PC-3 (cell line): ENCODE data around the gene LTB4R. TPM values are rescaled to one million over a fixed set of nuclear protein-coding genes. Genes with fewer than 3 reads are reported as not detected.

Source experiments
- ATAC-seq: fragments of 200-7000 bp; cut with Tn5 transposase; 2 replicates; pipeline ENCODE4 v1.9.1; 2020; ENCODE audit warnings: mild to moderate bottlenecking, moderate library complexity
- BruUV-seq: library from RNA; stranded (reverse); fragments of 400-500 nt; replicated peaks from 2 replicates; lab custom pipeline; 2021; lab: Mats Ljungman, UMichigan
- CTCF ChIA-PET: fragments of 300-600 bp; sonication (Branson Sonifier 250); formaldehyde crosslinking; loops from one replicate; lab custom pipeline; 2022; ENCODE audit warnings: antibody characterized with exemption; lab: Charles Lee
- POLR2A ChIA-PET: fragments of 300-600 bp; sonication (Branson Sonifier 250); formaldehyde crosslinking; loops from one replicate; lab custom pipeline; 2022; ENCODE audit warnings: antibody characterized with exemption; ENCODE audit not compliant: unreplicated experiment; lab: Charles Lee
- DNase-seq: peaks from one replicate; pipeline ENCODE4 v3.0.0-alpha.2; 2015
- H2AFZ ChIP-seq: fragments of 300-600 bp; sonication (generic); 2 replicates; pipeline ENCODE4 v1.6.0; 2016; ENCODE audit warnings: antibody characterized with exemption, low read length
- H3F3A ChIP-seq: fragments of 300-600 bp; sonication (generic); one replicate; pipeline ENCODE4 v1.6.0; 2017; ENCODE audit warnings: antibody characterized with exemption, low read length, control low read depth, mild to moderate bottlenecking; ENCODE audit not compliant: unreplicated experiment
- H3K27ac ChIP-seq: fragments of 300-600 bp; sonication (generic); 2 replicates; pipeline ENCODE4 v1.5.1; 2016; ENCODE audit warnings: mild to moderate bottlenecking, low read length
- H3K27me3 ChIP-seq: fragments of 300-600 bp; sonication (generic); 2 replicates; pipeline ENCODE4 v1.6.1; 2016; ENCODE audit warnings: low read length, mixed read lengths
- H3K36me3 ChIP-seq: fragments of 300-600 bp; sonication (generic); 2 replicates; pipeline ENCODE4 v1.6.1; 2016; ENCODE audit warnings: low read depth, mixed run types, low read length, mixed read lengths
- H3K4me1 ChIP-seq: fragments of 300-600 bp; sonication (generic); 2 replicates; pipeline ENCODE4 v1.5.1; 2016; ENCODE audit warnings: low read length; ENCODE audit not compliant: insufficient read depth
- H3K4me2 ChIP-seq: fragments of 300-600 bp; sonication (generic); 2 replicates; pipeline ENCODE4 v1.6.0; 2016; ENCODE audit warnings: low read length
- H3K4me3 ChIP-seq: fragments of 300-600 bp; sonication (generic); 2 replicates; pipeline ENCODE4 v1.5.1; 2016; ENCODE audit warnings: mild to moderate bottlenecking, low read length, mixed read lengths
- H3K79me2 ChIP-seq: fragments of 300-600 bp; sonication (generic); 2 replicates; pipeline ENCODE4 v1.6.1; 2017; ENCODE audit warnings: low read length, mixed read lengths
- H3K9ac ChIP-seq: fragments of 300-600 bp; sonication (generic); 2 replicates; pipeline ENCODE4 v1.6.0; 2016; ENCODE audit warnings: mild to moderate bottlenecking, low read length
- H3K9me2 ChIP-seq: fragments of 300-600 bp; sonication (generic); replicated peaks from 2 replicates; pipeline ENCODE4 v1.6.1; 2016; ENCODE audit warnings: mixed run types, low read length, mixed read lengths
- H3K9me3 ChIP-seq: fragments of 300-600 bp; sonication (generic); 2 replicates; pipeline ENCODE4 v1.6.1; 2016; ENCODE audit warnings: low read length, mixed read lengths
- H4K20me1 ChIP-seq: fragments of 300-600 bp; sonication (generic); 2 replicates; pipeline ENCODE4 v1.6.1; 2016; ENCODE audit warnings: low read length, mixed read lengths
- EZH2 ChIP-seq: fragments of 300-600 bp; sonication (generic); IDR thresholded peaks from one replicate; pipeline ENCODE4 v1.6.1; 2017; ENCODE audit warnings: antibody characterized with exemption, mild to moderate bottlenecking, low read length; ENCODE audit not compliant: unreplicated experiment
- EZH2phosphoT487 ChIP-seq: fragments of 300-600 bp; sonication (generic); IDR thresholded peaks from 2 replicates; pipeline ENCODE4 v1.6.1; 2018; ENCODE audit warnings: mild to moderate bottlenecking, antibody characterized with exemption, low read length, borderline replicate concordance
- intact Hi-C: fragments of 100-400 bp; cut with micrococcal nuclease; formaldehyde crosslinking; loops from 2 replicates; pipeline ENCODE4 v1.9.0; 2023
- total RNA-seq: library from RNA; depleted of rRNA; stranded (reverse); fragments of >200 nt; gene quantifications from 2 replicates; pipeline ENCODE4 v1.2.3, GENCODE V29; 2014
- TF ChIP-seq, protein P1 (sequence below): fragments of 300-600 bp; sonication (generic); conservative IDR thresholded peaks from 2 replicates; pipeline ENCODE4 v1.5.1; 2017; ENCODE audit warnings: antibody characterized with exemption, low read depth, mild to moderate bottlenecking, low read length

Gene LTB4R
- total RNA-seq, 1 experiment from 2014 or later, result 11.6 TPM

DNA sequence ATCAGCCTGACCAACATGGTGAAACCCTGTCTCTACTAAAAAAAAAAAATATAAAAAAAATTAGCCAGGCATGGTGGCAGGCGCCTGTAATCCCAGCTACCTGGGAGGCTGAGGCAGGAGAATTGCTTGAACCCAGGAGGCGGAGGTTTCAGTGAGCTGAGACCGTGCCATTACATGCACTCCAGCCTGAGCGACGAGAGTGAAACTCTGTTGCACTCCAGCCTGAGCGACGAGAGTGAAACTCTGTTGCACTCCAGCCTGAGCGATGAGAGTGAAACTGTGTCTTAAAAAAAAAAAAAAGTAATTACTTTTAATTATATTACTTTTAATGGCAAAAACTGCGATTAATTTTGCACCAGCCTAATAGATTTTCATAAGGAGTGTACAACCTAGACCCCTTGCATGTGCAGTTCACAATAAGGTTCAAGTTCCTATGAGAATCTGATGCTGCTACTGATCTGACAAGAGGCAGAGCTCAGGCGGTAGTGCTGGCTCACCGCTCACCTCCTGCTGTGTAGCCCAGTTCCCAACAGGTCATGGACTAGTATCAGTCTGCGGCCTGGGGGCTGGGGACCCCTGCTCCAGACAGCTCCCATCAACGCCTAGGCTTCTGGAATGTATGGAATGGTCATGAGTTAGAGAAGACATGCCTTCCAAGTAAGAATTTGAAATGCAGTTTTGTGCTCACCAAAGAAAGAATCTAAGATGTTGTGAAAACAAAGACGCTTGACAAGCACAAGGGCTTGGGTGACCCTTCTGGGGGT is 10.1 kb downstream of the LTB4R start:
- no peaks in the 10 kb centered on the region for H3F3A ChIP-seq
- H3K27ac ChIP-seq, result no peak overlapping the region
- peaks cover 12% of the 10 kb centered on the region for H3K4me1 ChIP-seq
- no peak for ATAC-seq
- no peaks in the 10 kb centered on the region for H3K27me3 ChIP-seq
- ChIA-PET POLR2A (no interaction called here), CTCF (no interaction called here)
- no peak overlapping the region for H3K9ac ChIP-seq
- no peak for TF ChIP-seq EZH2phosphoT487
- TF ChIP-seq EZH2, result no peak
- TF ChIP-seq, protein P1, sequence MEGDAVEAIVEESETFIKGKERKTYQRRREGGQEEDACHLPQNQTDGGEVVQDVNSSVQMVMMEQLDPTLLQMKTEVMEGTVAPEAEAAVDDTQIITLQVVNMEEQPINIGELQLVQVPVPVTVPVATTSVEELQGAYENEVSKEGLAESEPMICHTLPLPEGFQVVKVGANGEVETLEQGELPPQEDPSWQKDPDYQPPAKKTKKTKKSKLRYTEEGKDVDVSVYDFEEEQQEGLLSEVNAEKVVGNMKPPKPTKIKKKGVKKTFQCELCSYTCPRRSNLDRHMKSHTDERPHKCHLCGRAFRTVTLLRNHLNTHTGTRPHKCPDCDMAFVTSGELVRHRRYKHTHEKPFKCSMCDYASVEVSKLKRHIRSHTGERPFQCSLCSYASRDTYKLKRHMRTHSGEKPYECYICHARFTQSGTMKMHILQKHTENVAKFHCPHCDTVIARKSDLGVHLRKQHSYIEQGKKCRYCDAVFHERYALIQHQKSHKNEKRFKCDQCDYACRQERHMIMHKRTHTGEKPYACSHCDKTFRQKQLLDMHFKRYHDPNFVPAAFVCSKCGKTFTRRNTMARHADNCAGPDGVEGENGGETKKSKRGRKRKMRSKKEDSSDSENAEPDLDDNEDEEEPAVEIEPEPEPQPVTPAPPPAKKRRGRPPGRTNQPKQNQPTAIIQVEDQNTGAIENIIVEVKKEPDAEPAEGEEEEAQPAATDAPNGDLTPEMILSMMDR, result no peak
- no peaks in the 10 kb centered on the region for H3K36me3 ChIP-seq
- no peak overlapping the region for H3K4me2 ChIP-seq
- no peaks in the 10 kb centered on the region for H3K79me2 ChIP-seq
- no peaks in the 10 kb centered on the region for H3K9me2 ChIP-seq
- no peak for DNase-seq
- no peaks in the 10 kb centered on the region for H3K9me3 ChIP-seq
- no peak overlapping the region for H3K4me3 ChIP-seq
- H2AFZ ChIP-seq, result no peak overlapping the region
- H4K20me1 ChIP-seq, result no peaks in the 10 kb centered on the region
- no TSS peak for BruUV-seq
- intact Hi-C loops, result no loop called here

DNA sequence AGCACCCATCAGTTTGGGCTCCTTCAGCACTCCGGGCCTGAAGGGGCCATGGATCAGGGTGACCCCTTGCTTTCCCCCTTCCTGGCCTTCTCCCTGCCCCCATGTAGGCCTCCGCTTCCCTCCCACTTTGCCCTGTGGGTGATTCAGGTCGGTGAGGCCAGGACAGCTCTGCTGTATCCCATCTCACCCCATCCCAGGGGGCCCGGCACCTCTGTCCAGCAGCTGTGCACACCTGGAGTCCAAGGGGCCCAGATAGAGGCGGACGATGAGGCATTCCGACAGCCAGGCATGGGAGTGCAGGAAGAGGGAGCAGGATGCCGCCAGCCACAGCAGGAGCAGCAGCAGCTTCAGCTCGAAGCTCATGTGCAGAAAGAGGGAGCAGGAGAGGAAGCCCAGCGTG is 11.4 kb downstream of the LTB4R start:
- no TSS peak for BruUV-seq
- H3K9ac ChIP-seq, result no peak overlapping the region
- no peaks in the 10 kb centered on the region for H3K36me3 ChIP-seq
- intact Hi-C loops, result no loop called here
- no peaks in the 10 kb centered on the region for H3K4me1 ChIP-seq
- TF ChIP-seq EZH2phosphoT487, result no peak
- TF ChIP-seq, protein P1, result no peak
- ATAC-seq (no peak), DNase-seq (no peak)
- no peaks in the 10 kb centered on the region for H3K9me3 ChIP-seq
- no peaks in the 10 kb centered on the region for H3F3A ChIP-seq
- ChIA-PET POLR2A (no interaction called here), CTCF (interaction anchor here (0.6 kb wide), 1 partner anchor 77 kb away, joined by 5 read pairs; no protein-coding TSS in a partner anchor)
- no peaks in the 10 kb centered on the region for H4K20me1 ChIP-seq
- no peaks in the 10 kb centered on the region for H3K79me2 ChIP-seq
- no peak overlapping the region for H2AFZ ChIP-seq
- H3K4me2 ChIP-seq, result no peak overlapping the region
- no peak overlapping the region for H3K27ac ChIP-seq
- H3K4me3 ChIP-seq, result no peak overlapping the region
- H3K27me3 ChIP-seq, result no peaks in the 10 kb centered on the region
- H3K9me2 ChIP-seq, result no peaks in the 10 kb centered on the region

GRCh38 chr14:24323341-24323740 is 12.0 kb downstream of the LTB4R start:
- no peaks in the 10 kb centered on the region for H4K20me1 ChIP-seq
- POLR2A ChIA-PET, result no interaction called here
- BruUV-seq, result no TSS peak
- TF ChIP-seq, protein P1, result no peak
- TF ChIP-seq EZH2 (no peak), EZH2phosphoT487 (no peak)
- no peak overlapping the region for H3K4me2 ChIP-seq
- no peak overlapping the region for H3K4me3 ChIP-seq
- no peaks in the 10 kb centered on the region for H3K9me2 ChIP-seq
- no peak overlapping the region for H3K27ac ChIP-seq
- CTCF ChIA-PET, result no interaction called here
- H3K79me2 ChIP-seq, result no peaks in the 10 kb centered on the region
- H3K27me3 ChIP-seq, result no peaks in the 10 kb centered on the region
- H3K9me3 ChIP-seq, result no peaks in the 10 kb centered on the region
- no peak for ATAC-seq
- no peak for DNase-seq
- H2AFZ ChIP-seq, result no peak overlapping the region
- intact Hi-C loops, result no loop called here
- H3K36me3 ChIP-seq, result no peaks in the 10 kb centered on the region
- H3F3A ChIP-seq, result no peaks in the 10 kb centered on the region
- H3K9ac ChIP-seq, result no peak overlapping the region
- no peaks in the 10 kb centered on the region for H3K4me1 ChIP-seq
